ENCODE measurements around the gene AMPD3.

The AMPD3 gene

GRCh38 chr11:10503221-10503620 is 48.2 kb downstream of the AMPD3 start:
- DNase-seq (ENCODE audit: low read depth in 2 of 2): no peak

DNA sequence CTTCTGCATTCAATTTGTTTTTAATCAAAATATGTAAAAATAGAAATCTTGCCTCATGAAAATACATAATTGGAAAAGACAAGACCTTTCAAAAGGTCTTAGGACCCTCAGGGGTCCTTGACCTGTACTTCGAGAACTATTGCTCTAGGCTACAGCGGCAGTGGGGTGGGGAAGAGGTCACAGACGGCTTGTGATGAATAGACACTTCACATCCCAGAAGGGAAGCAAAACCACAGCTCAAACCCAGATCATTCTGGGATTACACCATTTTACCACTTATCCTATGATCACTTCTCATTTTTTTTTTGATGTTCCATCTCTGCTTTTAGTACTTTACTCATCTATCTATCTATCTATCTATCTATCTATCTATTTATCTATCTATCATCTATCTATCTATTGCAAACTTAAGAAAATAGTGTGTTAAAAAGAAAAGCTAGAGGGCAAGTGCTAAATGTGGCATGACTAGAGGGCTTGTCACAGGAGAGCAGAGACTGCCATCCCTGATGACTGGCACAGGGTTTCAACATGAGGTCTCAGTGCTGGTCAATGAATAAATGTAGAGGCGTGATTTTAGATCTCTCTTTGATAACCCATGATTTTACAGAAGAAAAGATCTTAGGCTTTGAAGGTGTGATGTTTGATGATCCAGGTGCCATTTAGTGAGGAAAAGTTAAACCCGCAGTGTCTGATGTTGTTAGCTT is 48.9 kb downstream of the AMPD3 start:
- DNase-seq (ENCODE audit: low read depth in 2 of 2): no peak

DNA sequence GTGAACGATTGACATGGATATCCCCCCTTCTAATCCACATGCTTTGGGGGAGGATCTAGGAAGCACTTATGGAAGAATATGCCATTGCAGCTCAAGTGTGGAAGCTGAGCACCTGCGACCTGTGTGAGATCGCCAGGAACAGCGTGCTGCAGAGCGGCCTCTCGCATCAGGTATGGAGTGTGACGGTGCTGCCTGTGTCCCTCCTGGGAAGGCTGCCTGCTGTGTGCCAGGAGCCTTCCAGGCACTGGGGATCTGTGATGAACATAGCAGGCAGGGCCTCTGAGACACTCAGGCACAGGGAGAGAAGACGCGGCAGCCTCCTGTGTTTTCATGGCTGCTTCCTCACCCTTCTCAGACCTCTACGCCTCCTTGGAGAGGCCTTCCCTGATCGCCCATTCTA is 49.4 kb downstream of the AMPD3 start:
- no peak for DNase-seq (ENCODE audit: low read depth in 2 of 2)

- DNase-seq (ENCODE audit: low read depth in 2 of 2): no peak
These were observed 50.4 kb downstream of the AMPD3 start for GRCh38 chr11:10505278-10506007.

- DNase-seq (ENCODE audit: low read depth in 2 of 2): no peak
These were observed 50.9 kb downstream of the AMPD3 start for GRCh38 chr11:10506008-10506370.

- no peak for DNase-seq (ENCODE audit: low read depth in 2 of 2)
These were observed 56.1 kb downstream of the AMPD3 start for GRCh38 chr11:10511181-10511621.

GRCh38 chr11:10514202-10514601 is 59.1 kb downstream of the AMPD3 start:
- DNase-seq (ENCODE audit: low read depth in 2 of 2): no peak

GRCh38 chr11:10514709-10515108 is 59.6 kb downstream of the AMPD3 start:
- no peak for DNase-seq (ENCODE audit: low read depth in 2 of 2)

GRCh38 chr11:10515418-10515817 is 60.4 kb downstream of the AMPD3 start:
- DNase-seq (ENCODE audit: low read depth in 2 of 2): no peak

- no peak for DNase-seq (ENCODE audit: low read depth in 2 of 2)
These were observed 63.1 kb downstream of the AMPD3 start for GRCh38 chr11:10518123-10518522.

DNA sequence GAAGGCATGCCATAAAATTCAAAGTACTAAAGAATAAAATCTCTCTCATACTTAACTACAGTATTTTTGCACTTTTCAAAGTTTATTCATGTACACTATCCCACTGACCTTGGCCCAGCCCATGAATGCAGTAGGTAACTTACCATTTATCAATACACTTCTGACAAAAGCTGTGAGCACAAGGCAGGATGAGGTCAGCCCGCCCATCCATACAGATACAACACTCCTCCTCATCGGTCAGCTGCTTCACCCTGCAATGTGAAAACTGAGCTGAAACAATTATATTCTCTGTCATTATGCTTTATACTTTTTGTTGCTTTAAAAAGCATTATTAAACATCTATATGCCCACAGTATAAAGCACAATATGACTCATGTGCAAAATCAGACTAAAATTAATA is 63.8 kb downstream of the AMPD3 start:
- DNase-seq (ENCODE audit: low read depth in 2 of 2): no peak

DNA sequence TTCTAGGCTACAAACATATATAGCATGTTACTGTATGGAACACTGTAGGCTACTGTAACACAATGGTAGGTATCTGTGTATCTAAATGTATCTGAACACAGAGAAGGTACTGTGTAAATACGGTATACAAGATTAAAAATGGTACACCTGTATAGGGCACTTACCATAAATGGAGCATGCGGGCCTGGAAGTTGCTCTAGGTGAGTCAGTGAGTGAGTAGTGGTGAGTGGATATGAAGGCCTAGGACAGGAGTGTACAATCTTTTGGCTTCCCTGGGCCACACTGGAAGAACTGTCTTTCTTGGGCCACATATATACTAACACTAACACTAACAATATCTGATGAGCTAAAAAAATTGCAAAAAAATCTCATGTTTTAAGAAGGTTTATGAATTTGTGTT is 64.6 kb downstream of the AMPD3 start:
- no peak for DNase-seq (ENCODE audit: low read depth in 2 of 2)

GRCh38 chr11:10520562-10520961 is 65.5 kb downstream of the AMPD3 start:
- no peak for DNase-seq (ENCODE audit: low read depth in 2 of 2)

DNA sequence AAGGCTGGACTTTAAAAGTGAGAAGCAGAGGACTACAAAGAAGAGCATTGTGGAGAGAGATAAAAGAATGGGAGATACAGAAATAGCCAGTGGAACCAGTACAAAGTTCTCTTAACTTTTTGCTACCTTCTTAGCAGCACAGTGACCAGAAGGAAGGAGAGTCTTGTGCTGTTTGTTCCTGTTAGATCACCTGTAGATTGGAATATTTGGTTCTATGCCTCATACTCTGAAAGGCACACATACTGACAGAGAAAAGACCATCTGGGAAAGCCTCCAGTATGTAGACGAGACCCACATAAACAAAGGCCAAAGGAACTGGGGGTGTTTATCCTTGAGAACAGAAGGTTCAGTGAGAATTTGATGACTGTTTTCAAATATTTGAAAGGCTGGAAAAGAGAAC is 67.2 kb downstream of the AMPD3 start:
- no peak for DNase-seq (ENCODE audit: low read depth in 2 of 2)

DNA sequence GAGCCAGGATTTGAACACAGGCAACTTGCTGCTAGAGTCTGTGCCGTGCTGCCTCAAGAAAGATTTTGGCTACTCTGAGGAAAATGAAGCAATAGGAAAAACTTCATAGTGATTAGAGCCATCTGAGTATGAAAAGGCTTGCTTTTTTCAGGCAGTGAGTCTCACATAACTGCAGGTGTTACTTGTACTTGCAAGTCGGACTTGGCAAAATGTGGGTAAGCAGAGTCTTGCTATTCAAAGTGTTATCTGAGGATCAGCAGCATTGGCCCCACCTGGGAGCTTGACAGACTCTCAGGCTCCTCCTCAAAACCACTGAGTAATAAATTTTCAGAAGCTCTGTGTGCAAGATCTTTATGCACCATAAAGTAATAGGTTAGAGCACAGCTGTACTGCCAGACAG is 67.9 kb downstream of the AMPD3 start:
- DNase-seq (ENCODE audit: low read depth in 2 of 2): no peak

DNA sequence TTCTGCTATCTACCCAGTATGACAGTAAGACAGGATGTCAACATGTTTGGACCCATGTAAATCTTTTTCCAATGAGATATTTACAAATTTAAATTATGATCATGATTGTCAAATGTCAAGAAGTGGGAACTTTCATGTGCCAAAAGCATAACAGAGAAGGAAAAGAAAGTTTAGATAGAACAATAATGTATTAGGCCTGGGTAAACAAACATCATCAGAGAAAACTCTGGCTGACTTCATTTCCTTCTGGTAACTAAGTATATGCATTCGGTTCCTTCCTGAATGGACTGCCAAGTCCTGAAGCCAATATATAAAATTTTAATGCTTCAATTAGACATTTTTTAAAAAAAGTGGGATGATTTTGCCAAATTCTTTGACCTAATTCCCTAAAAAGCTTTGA is 69.4 kb downstream of the AMPD3 start:
- no peak for DNase-seq (ENCODE audit: low read depth in 2 of 2)

- DNase-seq (ENCODE audit: low read depth in 2 of 2): no peak
These were observed 72.2 kb downstream of the AMPD3 start for GRCh38 chr11:10526974-10527918.

GRCh38 chr11:10528121-10528520 is 73.1 kb downstream of the AMPD3 start:
- DNase-seq (ENCODE audit: low read depth in 2 of 2): no peak

DNA sequence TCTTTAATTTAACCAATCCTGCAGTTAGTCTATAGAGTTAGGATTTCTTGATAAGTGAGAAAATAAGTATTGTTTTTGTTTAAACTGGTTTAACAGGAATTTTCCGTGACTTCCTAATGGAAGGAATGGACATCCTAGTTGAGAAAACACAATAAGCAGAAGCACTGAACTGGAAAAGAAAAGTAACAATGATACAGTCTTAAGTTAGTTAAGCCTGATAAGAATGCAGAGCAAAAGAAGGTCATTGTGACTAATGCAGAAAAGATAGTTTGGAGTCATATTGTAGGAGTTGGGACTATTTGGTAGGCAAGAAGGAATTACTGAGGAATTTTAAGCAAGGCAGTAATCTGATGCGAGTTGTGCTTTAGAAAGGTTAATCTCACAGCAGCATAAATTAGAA is 74.2 kb downstream of the AMPD3 start:
- no peak for DNase-seq (ENCODE audit: low read depth in 2 of 2)

DNA sequence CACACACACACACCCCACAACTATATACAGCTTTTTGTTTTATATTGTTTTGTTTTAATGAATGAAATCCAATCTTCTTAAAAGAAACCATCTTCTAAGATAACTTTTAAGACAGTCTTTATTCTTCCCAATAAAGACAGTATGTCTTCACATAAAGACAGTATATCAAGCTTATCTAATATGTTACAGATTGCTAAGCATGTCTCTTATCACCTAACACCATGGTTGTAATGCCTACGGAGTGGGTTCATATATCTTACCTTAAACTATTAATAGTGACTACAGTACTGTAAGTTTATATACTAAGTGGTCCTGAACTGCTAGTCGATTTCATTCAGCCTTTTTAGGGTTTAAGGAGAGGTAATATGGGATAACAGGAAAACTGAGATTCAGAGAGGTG is 77.5 kb downstream of the AMPD3 start:
- DNase-seq (ENCODE audit: low read depth in 2 of 2): no peak

GRCh38 chr11:10533323-10533722 is 78.3 kb downstream of the AMPD3 start:
- no peak for DNase-seq (ENCODE audit: low read depth in 2 of 2)

DNA sequence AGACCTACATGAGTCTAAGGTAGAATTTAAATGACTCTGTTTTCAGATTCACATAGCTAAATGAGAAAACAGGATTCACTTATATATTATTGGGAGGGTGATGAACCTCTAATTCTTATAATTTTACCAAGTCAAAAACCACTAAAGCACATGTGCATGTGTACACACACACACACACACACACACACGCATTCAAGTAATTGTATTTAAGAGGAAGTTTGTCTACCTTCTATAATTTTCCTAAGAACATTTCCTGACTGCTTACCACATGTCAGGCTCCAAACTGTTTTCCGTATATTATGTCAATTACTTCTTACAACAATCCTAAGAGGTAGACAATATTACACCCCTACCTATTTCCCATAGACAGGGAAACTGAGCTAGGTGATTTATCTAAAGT is 79.3 kb downstream of the AMPD3 start:
- DNase-seq (ENCODE audit: low read depth in 2 of 2): no peak
